SK-N-MC (cell line): ENCODE measurements around the gene SCN1B.

Experiments used
- DNase-seq: peaks from one replicate; pipeline ENCODE4 v3.0.0-alpha.2; 2011; ENCODE audit warnings: low read depth, low spot score
- H3K27ac ChIP-seq: fragments of 200-600 bp; sonication (generic); 2 replicates; pipeline ENCODE4 v1.5.1; 2016; ENCODE audit warnings: mixed run types
- H3K36me3 ChIP-seq: fragments of 200-600 bp; sonication (generic); 2 replicates; pipeline ENCODE4 v1.6.1; 2017; ENCODE audit warnings: antibody characterized with exemption, low read length, mixed read lengths; ENCODE audit not compliant: insufficient read depth
- H3K4me3 ChIP-seq: fragments of 200-600 bp; sonication (generic); 2 replicates; pipeline ENCODE4 v1.5.1; 2016
- H3K9ac ChIP-seq: fragments of 200-600 bp; sonication (generic); 2 replicates; pipeline ENCODE4 v1.8.0; 2017; ENCODE audit warnings: mixed run types, mixed read lengths; ENCODE audit not compliant: insufficient read length
- H3K9me3 ChIP-seq: fragments of 200-600 bp; sonication (generic); 2 replicates; pipeline ENCODE4 v1.6.1; 2017; ENCODE audit warnings: low read depth, mild to moderate bottlenecking, antibody characterized with exemption, low read length, moderate library complexity, mixed read lengths
- EZH2 ChIP-seq: fragments of 200-600 bp; sonication (generic); IDR thresholded peaks from one replicate; pipeline ENCODE4 v1.6.1; 2017; ENCODE audit warnings: antibody characterized with exemption
- FOXP2 ChIP-seq: optimal IDR thresholded peaks from 2 replicates; pipeline ENCODE3; 2011; ENCODE audit warnings: mild to moderate bottlenecking, moderate library complexity; ENCODE audit not compliant: insufficient read depth; ENCODE audit errors: extremely low read length, control extremely low read depth
- POLR2AphosphoS5 ChIP-seq: IDR thresholded peaks from 2 replicates; pipeline ENCODE4 v1.6.1; 2012; ENCODE audit warnings: mild to moderate bottlenecking, low read depth, low read length, borderline replicate concordance

SCN1B gene

GRCh38 chr19:35030257-35031071 lies at the start of gene SCN1B:
Gene SCN1B (plus strand): TSS chr19:35030470. CDS start chr19:35030821, 351 bp downstream.
- Histone ChIP-seq H3K36me3 (peaks cover 3% of the 10 kb centered on the region; the same call in 1 of the 2 replicates), H3K27ac (no peak within 1 kb of the TSS), H3K9me3 (no peaks in the 10 kb centered on the region), H3K9ac (no peak within 1 kb of the TSS), H3K4me3 (peak within 1 kb of the TSS; percentile 66)
- DNase-seq, result no peak
- TF ChIP-seq EZH2 (no peak), POLR2AphosphoS5 (no peak), FOXP2 (no peak)

- H3K9me3 ChIP-seq, result no peaks in the 10 kb centered on the region
- no peak for TF ChIP-seq POLR2AphosphoS5
- no peak for TF ChIP-seq FOXP2
- no peak for TF ChIP-seq EZH2
- no peak for DNase-seq
- H3K36me3 ChIP-seq, result no peaks in the 10 kb centered on the region
- H3K27ac ChIP-seq, result no peak overlapping the region
- no peak overlapping the region for H3K4me3 ChIP-seq
- H3K9ac ChIP-seq, result no peak overlapping the region
Measured at GRCh38 chr19:34982275-34982674, 48.0 kb upstream of the SCN1B start.

GRCh38 chr19:34983786-34984185 lies 46.5 kb upstream of the SCN1B start:
- Histone ChIP-seq H3K4me3 (no peak overlapping the region), H3K36me3 (no peaks in the 10 kb centered on the region), H3K27ac (no peak overlapping the region), H3K9me3 (no peaks in the 10 kb centered on the region), H3K9ac (no peak overlapping the region)
- DNase-seq, result no peak
- TF ChIP-seq POLR2AphosphoS5 (no peak), EZH2 (no peak), FOXP2 (no peak)

- TF ChIP-seq EZH2, result no peak
- TF ChIP-seq FOXP2, result no peak
- H3K9ac ChIP-seq, result no peak overlapping the region
- no peak overlapping the region for H3K4me3 ChIP-seq
- H3K27ac ChIP-seq, result no peak overlapping the region
- no peak for DNase-seq
- no peaks in the 10 kb centered on the region for H3K36me3 ChIP-seq
- no peaks in the 10 kb centered on the region for H3K9me3 ChIP-seq
Measured at GRCh38 chr19:34984287-34984686, 46.0 kb upstream of the SCN1B start.

- H3K4me3 ChIP-seq, result no peak overlapping the region
- TF ChIP-seq EZH2 (no peak), FOXP2 (no peak), POLR2AphosphoS5 (no peak)
- no peak for DNase-seq
- no peaks in the 10 kb centered on the region for H3K9me3 ChIP-seq
- no peak overlapping the region for H3K27ac ChIP-seq
- no peaks in the 10 kb centered on the region for H3K36me3 ChIP-seq
- H3K9ac ChIP-seq, result no peak overlapping the region
Measured at GRCh38 chr19:34985249-34986022, 44.8 kb upstream of the SCN1B start.

GRCh38 chr19:34988119-34988518 lies 42.2 kb upstream of the SCN1B start:
- H3K27ac ChIP-seq, result no peak overlapping the region
- H3K4me3 ChIP-seq, result no peak overlapping the region
- no peak for TF ChIP-seq FOXP2
- TF ChIP-seq POLR2AphosphoS5, result no peak
- TF ChIP-seq EZH2, result no peak
- no peak overlapping the region for H3K9ac ChIP-seq
- no peak for DNase-seq
- H3K9me3 ChIP-seq, result no peaks in the 10 kb centered on the region
- no peaks in the 10 kb centered on the region for H3K36me3 ChIP-seq

- no peak overlapping the region for H3K9ac ChIP-seq
- H3K36me3 ChIP-seq, result no peaks in the 10 kb centered on the region
- H3K27ac ChIP-seq, result no peak overlapping the region
- H3K4me3 ChIP-seq, result no peak overlapping the region
- TF ChIP-seq EZH2 (no peak), FOXP2 (no peak), POLR2AphosphoS5 (no peak)
- no peak for DNase-seq
- H3K9me3 ChIP-seq, result no peaks in the 10 kb centered on the region
Measured at GRCh38 chr19:34989298-34989697, 41.0 kb upstream of the SCN1B start.

- no peak for DNase-seq
- no peak overlapping the region for H3K4me3 ChIP-seq
- no peak overlapping the region for H3K27ac ChIP-seq
- no peaks in the 10 kb centered on the region for H3K9me3 ChIP-seq
- no peaks in the 10 kb centered on the region for H3K36me3 ChIP-seq
- no peak overlapping the region for H3K9ac ChIP-seq
- TF ChIP-seq EZH2, result no peak
- TF ChIP-seq FOXP2, result no peak
- TF ChIP-seq POLR2AphosphoS5, result no peak
Measured at GRCh38 chr19:34990578-34991192, 39.6 kb upstream of the SCN1B start.
